Glutamatergic neuron (in vitro differentiated cells): ENCODE measurements around the gene GPR27. TPM values are rescaled to one million over a fixed set of nuclear protein-coding genes. Genes with fewer than 3 reads are reported as not detected.

ENCODE experiments used
- DNase-seq: peaks from one replicate; pipeline ENCODE4 v3.0.0; 2022
- H3K27ac Mint-ChIP-seq: one replicate; pipeline ENCODE4 v1.8.0; 2020; ENCODE audit warnings: mild to moderate bottlenecking, mixed read lengths, inconsistent platforms; ENCODE audit not compliant: unreplicated experiment
- H3K27me3 Mint-ChIP-seq: one replicate; pipeline ENCODE4 v1.8.0; 2020; ENCODE audit warnings: mild to moderate bottlenecking, moderate library complexity, mixed read lengths, inconsistent platforms; ENCODE audit not compliant: unreplicated experiment
- H3K36me3 Mint-ChIP-seq: one replicate; pipeline ENCODE4 v1.8.0; 2020; ENCODE audit warnings: mild to moderate bottlenecking, mixed read lengths, inconsistent platforms; ENCODE audit not compliant: unreplicated experiment
- H3K4me1 Mint-ChIP-seq: one replicate; pipeline ENCODE4 v1.8.0; 2020; ENCODE audit warnings: mild to moderate bottlenecking, low read depth, mixed read lengths, inconsistent platforms; ENCODE audit not compliant: unreplicated experiment
- H3K4me3 Mint-ChIP-seq: one replicate; pipeline ENCODE4 v1.8.0; 2020; ENCODE audit warnings: mild to moderate bottlenecking, mixed read lengths, inconsistent platforms; ENCODE audit not compliant: unreplicated experiment
- H3K9me3 Mint-ChIP-seq: one replicate; pipeline ENCODE4 v1.8.0; 2020; ENCODE audit warnings: mild to moderate bottlenecking, moderate library complexity, mixed read lengths, inconsistent platforms; ENCODE audit not compliant: unreplicated experiment
- total RNA-seq: library from RNA; stranded (reverse); fragmentation: NEBNext Ultra II Directional; extraction: Animal tissue kit (Norgen Biotek cat#: 25700); gene quantifications from one replicate; pipeline ENCODE4 v1.2.1, GENCODE V29; 2021; ENCODE audit not compliant: unreplicated experiment
- TF ChIP-seq, protein P1 (sequence below): fragments of 200-600 bp; sonication (generic); IDR thresholded peaks from one replicate; pipeline ENCODE4 v1.5.0; 2021; ENCODE audit not compliant: partially characterized antibody, unreplicated experiment

GPR27 gene
- total RNA-seq, 1 donor from 2014 or later: 4.7 TPM

DNA sequence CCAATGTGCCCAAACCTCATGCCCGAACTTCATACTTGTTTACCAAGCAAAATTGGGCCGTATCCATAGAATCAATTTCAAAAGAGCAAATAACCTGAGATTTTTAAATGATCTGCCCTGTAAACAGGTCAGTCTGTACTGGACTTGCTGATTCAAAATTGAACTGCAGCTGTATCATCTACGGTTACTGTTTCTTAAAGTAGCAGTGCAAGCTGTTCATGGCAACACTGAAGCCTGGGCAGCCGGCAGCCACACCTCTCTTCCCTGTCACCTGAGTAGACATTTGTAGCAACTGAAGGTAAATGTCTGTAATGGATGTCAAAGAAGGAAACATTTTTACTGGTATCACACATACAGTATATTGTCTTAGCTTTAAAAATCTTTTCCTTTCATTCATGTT, 39.1 kb upstream of the GPR27 start:
- TF ChIP-seq, protein P1, sequence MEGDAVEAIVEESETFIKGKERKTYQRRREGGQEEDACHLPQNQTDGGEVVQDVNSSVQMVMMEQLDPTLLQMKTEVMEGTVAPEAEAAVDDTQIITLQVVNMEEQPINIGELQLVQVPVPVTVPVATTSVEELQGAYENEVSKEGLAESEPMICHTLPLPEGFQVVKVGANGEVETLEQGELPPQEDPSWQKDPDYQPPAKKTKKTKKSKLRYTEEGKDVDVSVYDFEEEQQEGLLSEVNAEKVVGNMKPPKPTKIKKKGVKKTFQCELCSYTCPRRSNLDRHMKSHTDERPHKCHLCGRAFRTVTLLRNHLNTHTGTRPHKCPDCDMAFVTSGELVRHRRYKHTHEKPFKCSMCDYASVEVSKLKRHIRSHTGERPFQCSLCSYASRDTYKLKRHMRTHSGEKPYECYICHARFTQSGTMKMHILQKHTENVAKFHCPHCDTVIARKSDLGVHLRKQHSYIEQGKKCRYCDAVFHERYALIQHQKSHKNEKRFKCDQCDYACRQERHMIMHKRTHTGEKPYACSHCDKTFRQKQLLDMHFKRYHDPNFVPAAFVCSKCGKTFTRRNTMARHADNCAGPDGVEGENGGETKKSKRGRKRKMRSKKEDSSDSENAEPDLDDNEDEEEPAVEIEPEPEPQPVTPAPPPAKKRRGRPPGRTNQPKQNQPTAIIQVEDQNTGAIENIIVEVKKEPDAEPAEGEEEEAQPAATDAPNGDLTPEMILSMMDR: no peak
- no peaks in the 10 kb centered on the region for H3K4me1 Mint-ChIP-seq
- DNase-seq: no peak
- H3K4me3 Mint-ChIP-seq: no peak overlapping the region
- no peak overlapping the region for H3K27ac Mint-ChIP-seq
- H3K9me3 Mint-ChIP-seq: peaks cover 1% of the 10 kb centered on the region
- no peaks in the 10 kb centered on the region for H3K36me3 Mint-ChIP-seq
- peaks cover 3% of the 10 kb centered on the region for H3K27me3 Mint-ChIP-seq

DNA sequence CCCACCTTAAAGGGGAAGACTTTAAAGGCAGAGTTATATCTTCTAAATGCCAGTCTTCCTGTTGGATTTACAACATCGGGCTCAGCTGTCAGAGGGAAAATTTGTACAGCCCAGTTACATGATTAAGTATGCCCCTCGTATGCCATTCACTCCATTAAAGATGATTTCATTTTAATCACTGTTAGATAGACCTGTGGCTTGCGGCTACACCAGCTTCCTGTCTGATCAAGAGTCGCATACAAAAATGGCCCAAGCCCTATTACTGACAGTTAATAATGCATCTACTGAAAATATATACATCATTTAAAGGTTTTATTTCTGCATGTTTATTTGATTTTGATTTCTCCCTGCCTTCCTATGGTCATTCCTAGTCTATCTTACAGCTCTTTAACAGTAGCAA, 35.6 kb upstream of the GPR27 start:
- H3K9me3 Mint-ChIP-seq: no peaks in the 10 kb centered on the region
- no peak overlapping the region for H3K4me3 Mint-ChIP-seq
- no peak for DNase-seq
- no peak overlapping the region for H3K27ac Mint-ChIP-seq
- H3K4me1 Mint-ChIP-seq: no peaks in the 10 kb centered on the region
- TF ChIP-seq, protein P1: no peak
- H3K36me3 Mint-ChIP-seq: no peaks in the 10 kb centered on the region
- H3K27me3 Mint-ChIP-seq: peaks cover 4% of the 10 kb centered on the region

DNA sequence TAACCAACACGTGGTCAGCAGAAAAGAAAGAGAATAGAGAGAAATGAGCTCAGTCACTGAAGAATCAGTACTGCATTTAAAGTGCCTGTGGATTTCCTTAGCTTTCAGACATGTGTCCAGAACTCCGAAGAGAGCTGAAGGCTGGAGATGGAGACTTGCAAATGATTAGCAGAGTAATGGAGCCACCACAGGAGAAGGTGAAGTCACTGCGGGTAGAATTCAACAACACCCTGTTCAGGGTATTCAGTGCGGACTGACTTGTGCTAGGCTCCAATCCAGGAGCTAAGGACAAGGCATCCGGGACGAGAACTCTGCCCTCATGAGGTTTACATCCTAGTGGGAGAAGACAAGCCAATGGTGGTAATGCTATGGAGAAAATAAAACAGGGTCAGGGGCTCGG, 32.7 kb upstream of the GPR27 start:
- Mint-ChIP-seq H3K9me3 (peaks cover 9% of the 10 kb centered on the region), H3K36me3 (no peaks in the 10 kb centered on the region), H3K27ac (no peak overlapping the region), H3K4me3 (no peak overlapping the region), H3K4me1 (peaks cover 8% of the 10 kb centered on the region), H3K27me3 (peaks cover 16% of the 10 kb centered on the region)
- DNase-seq: no peak
- TF ChIP-seq, protein P1: no peak

DNA sequence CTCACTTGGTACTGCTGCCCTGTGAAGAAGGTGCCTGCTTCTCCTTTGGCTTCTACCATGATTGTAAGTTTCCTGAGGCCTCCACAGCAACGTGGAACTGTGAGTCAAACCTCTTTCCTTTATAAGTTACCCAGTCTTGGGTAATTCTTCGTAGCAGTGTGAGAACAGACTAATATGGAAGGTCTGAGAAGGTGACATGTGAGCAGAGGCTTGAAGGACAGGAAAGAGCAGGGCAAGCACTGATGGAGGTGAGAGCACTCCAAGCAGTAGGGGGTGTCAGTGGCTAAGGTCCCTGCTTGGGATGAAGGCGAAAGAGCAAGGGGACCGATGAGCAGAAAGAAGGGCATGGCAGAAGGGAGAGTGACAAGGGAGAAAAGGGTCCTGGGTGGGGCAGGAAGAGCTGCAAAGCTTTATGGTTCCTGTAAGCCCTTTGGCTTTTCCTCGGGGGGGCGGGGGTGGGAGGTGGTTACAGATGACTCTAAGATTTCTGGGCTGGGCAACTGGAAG, 32.0 kb upstream of the GPR27 start:
- Mint-ChIP-seq H3K27ac (no peak overlapping the region), H3K4me3 (no peak overlapping the region), H3K27me3 (peaks cover 22% of the 10 kb centered on the region), H3K9me3 (peaks cover 14% of the 10 kb centered on the region), H3K4me1 (peaks cover 15% of the 10 kb centered on the region), H3K36me3 (no peaks in the 10 kb centered on the region)
- TF ChIP-seq, protein P1: no peak
- DNase-seq: no peak

DNA sequence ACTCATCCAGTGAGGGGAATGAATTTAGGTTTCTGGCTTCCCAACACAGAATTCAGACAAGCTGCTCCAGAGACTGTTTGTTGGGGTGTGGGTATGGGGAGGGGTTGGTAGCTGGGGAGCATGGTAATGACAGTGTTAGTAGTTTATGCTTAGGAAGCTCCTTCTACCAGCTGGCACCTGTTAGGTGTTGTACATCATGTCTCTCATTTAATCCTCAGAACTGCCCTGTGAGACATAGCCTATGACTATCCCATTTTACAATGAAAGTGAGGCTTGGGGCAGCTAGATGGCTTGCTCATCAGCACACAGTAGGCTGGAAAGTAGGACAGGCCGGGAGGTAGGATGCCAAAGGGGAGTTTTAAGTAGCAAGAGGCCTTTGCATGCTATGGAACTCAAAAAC, 31.0 kb upstream of the GPR27 start:
- Mint-ChIP-seq H3K4me1 (peaks cover 16% of the 10 kb centered on the region), H3K27ac (no peak overlapping the region), H3K9me3 (peaks cover 14% of the 10 kb centered on the region), H3K27me3 (peaks cover 22% of the 10 kb centered on the region), H3K36me3 (no peaks in the 10 kb centered on the region), H3K4me3 (no peak overlapping the region)
- no peak for DNase-seq
- TF ChIP-seq, protein P1: no peak
